ENCODE measurements around the gene NAALADL2. TPM values are rescaled to one million over a fixed set of nuclear protein-coding genes. Genes with fewer than 3 reads are reported as not detected.
"Not testable (repeated sequence)": the region's sequence is repeated elsewhere in the genome, so short reads cannot be mapped to it uniquely, and the experiment has no call there.

The NAALADL2 gene
- total RNA-seq, 1 experiment from 2014 or later, result 0.36 TPM

DNA sequence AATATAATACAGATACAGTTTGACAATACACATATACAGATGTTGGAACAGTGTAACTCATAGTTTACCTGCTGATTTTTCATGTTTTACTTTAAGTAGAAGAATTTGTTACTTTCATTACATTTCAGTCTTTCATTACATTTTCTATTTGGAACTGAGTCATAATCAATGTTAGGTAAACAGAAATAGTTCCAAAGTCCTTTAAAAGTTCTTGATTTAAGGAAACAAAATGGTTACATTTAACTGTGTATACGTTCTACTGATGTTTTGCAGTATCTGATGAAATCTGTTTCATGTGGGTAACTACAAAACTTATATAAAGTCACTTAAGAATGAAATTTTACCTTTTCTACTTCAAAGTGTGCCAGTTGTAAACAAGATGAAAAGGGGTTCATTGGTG lies 721.2 kb downstream of the NAALADL2 start:
- no peak for DNase-seq (ENCODE audit: low read depth)

DNA sequence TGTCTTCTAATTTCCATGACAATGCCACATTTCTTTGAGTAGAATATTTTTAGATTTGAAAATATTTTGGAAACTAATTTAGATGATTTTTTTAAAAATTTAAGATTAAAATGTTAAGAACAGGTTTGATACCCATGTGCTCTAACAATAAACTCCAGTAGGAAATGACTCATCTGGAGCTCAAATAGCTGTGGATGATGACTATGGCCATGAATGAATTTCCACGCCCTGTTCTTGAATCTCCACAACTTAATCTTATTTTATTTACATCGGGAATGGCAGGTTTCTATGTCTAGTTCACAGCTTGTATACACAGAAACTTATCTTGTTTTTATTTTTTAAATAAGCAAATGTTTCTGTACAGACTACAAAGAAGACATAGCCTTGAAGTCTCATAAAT lies 726.8 kb downstream of the NAALADL2 start:
- no peak for DNase-seq (ENCODE audit: low read depth)

DNA sequence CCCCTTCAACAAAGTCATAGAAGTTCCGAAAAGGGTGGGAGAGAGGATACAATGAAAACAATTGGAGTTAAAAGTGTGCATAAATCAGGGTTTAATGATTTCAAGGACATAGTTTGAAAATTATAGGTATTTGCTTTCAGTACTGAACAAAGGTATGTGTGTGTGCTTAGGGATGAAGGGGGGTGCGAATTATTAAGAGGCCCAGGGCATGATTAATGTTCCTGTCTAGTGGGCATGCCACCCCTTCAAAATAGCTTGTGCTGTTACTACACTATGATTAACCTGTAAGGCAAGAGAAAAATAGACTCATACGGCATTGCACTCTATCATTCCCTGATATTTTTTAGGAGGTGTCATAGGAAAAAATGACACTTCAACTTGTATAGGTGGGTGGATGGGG lies 731.6 kb downstream of the NAALADL2 start:
- DNase-seq (ENCODE audit: low read depth), result no peak

DNA sequence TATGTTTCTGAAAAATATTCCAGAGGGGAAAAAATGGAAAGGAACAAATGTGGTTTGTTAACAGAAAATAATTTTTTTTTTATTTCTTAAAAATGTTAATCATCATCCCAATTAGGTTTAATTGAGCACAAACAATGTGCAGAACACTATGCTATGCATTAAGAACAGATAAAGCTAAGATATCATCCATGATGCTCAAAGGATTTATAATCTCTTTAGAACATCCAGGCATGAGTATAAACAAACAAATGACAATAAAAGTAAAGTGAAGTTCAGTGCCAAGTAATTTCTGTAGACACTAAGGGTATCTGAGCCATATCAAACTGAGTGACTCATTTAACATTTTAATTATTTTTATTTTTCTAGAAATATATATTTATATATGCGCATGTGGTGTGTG lies 732.2 kb downstream of the NAALADL2 start:
- DNase-seq (ENCODE audit: low read depth), result no peak

DNA sequence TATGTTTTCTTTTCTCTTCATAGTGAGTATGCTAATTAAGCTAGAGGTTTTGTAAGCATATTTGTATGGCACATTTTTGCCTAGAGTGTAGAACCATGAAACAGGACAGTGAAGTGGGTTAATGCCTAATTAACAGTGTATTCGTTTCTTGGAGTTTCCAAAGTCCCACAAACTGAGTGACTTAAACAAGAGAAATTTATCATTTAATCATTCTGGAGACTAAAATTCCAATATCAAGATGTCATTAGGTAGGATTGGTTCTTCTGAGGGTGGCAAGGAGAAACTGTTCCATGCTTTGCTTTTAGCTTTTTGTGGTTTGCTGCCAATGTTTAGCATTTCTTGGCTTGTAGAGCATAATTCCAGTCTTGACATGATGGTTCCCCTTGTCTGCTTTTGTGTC lies 734.2 kb downstream of the NAALADL2 start:
- no peak for DNase-seq (ENCODE audit: low read depth)

DNA sequence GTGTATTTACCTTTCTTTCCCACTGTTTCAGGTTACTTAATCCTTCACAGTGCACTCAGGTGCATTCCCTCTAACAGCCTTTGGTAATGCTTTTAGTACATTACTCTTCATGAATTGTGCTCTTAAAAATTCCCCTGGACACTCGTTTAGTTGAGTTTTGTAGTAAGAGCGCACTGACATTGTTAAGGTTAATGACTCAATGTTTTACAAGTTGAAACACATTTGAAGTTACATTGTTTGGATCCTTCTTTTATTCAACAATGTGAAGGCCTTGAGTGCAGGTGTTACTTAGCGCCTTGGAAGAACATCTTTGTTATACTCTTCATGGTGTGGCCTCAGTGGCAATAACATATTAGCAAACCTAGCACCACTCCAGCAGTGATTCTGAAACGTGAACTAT lies 739.6 kb downstream of the NAALADL2 start:
- no peak for DNase-seq (ENCODE audit: low read depth)

DNA sequence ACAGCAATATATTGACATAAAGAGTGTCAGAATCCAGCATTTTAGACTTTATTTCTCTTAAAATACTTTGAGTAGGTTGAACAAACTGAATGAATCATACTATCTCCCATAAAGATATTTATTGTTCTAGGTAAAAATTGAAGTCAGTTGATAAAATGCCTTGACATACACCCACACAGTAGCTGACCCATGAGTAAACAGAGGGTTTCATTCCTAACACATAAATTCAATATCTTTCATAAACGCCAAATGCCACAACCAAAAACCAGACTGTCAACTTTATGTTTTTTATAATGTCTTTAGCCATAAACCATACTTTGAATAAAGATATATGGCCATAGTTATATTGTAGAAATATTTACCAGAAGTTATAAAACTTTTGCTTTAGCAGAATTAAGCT lies 742.4 kb downstream of the NAALADL2 start:
- DNase-seq (ENCODE audit: low read depth), result no peak

DNA sequence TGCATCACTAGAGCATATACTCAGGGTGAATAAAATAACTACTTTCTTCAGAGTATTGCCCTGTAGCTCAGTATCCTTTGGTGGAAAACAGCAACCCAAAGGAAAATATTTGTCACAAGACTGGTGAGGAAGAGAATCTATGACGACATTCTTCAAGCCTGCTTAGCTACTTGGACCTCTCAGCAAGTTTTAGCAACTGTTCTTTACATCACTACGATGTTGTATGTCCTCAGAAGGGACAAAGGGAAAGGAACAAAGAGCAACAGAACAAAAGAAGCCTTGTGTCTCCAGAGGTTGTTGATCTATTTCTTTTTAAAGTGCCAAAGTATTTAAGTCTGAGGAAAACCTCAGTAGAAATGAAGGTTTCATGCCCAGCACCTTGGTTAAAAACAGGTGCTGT lies 746.7 kb downstream of the NAALADL2 start:
- DNase-seq (ENCODE audit: low read depth), result no peak

DNA sequence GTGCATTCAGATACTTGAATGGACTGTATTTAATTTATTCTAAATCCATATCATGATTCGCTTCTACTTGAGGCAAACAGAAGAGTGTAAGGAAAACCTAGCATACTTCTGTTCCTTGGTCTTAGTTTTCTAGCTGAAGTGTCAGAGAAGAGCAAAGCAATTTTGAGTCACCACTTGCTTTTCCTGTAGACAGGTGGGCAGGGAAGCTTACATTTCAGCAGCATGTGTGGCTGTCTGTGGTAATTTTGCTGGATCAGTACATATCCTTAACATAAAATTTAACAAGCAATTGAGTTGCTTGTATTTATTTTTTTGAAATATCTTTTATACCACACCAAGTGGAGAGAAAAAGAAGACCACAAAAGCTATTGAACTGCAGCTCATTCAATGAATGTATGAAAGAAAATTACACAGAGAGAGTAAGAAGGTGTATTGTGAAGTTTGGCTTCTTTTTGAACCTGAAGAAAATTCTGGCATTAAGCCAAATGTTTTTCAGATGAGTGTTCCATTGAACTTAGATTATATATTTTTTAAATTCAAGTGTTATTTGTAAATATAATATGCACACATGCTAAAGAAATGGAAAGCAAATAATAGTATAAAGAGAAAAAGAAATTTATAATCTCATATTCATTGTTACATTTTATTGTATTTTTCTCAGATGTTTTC lies 747.6 kb downstream of the NAALADL2 start:
- no peak for DNase-seq (ENCODE audit: low read depth)

DNA sequence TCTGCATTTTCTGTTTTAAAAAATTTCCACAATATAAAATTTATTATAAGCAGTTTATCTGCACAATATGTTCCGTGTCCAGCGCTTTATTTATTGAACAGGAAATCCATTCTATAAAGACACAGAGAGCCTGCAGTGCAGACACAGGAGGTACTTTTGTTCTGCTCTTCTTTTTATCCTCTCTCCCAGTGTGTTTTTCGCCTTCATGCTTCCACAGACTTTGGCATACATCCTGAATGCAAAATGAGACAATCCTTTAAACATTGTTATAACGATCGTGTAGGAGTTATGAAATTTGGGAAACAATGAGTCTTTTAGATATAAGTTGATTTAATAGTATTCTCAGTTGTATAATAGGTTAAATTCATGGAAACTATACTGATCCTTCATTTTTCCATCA lies 749.2 kb downstream of the NAALADL2 start:
- no peak for DNase-seq (ENCODE audit: low read depth)

DNA sequence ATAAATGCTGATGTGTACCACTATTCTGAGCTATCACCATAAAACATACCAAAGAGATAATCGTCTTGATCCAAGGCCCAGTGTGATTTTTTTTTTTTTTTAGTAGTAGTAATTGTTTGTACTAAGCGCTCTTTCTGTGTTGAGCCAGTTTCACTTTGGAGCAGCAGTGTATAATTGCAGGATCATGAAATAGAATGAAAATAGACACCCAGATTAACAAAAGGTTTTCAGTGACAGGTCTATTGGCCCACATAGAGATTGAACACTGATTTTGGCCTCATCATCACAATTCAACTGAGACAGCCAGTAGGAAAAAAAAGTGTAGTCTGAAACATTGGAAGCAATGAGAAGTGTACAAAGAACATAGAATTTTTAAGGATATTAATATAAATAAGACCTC lies 749.8 kb downstream of the NAALADL2 start:
- no peak for DNase-seq (ENCODE audit: low read depth)

DNA sequence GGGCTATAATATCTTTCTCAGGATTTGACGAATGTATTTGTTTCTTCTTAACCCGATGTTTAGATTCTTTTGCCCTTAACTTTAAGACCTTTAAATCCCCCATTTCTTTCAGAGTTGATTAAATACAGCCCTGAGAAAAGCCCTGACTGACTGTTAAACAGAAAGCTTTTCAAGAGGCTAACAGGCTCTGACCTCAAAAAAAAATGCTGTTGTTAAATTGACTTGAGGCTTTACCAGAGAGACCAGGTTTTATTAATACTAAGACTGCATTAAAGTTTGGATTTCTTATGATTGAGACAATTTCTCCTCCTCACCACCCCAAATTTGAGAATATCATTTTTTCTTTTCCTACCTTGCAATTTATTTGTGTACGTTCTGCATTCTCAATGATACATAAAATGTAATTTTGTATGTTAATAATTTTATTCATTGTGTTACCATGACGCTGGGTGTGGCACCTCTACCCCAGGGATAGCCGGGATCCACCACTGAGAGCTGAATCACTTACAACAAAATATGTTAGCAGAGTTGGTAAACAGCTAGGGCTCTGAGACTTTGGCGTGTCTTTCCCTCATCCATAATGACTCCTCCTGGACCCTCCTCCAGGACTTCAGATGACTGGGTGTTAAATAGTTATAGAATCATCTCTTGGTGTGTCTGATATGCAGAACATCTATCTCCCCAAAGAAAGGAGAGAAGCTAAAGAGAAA lies 753.5 kb downstream of the NAALADL2 start:
- DNase-seq (ENCODE audit: low read depth), result no peak

DNA sequence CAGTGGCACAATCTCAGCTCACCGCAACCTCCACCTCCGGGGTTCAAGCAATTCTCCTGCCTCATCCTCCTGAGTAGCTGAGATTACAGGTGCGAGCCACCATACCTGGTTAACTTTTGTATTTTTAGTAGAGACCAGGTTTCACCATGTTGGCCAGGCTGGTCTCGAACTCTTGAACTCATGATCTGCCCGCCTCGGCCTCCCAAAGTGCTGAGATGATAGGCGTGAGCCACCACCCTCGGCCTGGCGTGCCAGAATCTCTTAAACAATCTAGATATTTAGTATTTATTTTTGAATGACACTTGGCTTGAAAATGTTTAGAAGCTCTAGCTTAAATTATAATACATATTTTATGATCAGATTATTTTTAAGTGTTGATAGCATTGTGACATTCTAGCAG lies 755.0 kb downstream of the NAALADL2 start:
- not testable (repeated sequence) for DNase-seq (ENCODE audit: low read depth)

DNA sequence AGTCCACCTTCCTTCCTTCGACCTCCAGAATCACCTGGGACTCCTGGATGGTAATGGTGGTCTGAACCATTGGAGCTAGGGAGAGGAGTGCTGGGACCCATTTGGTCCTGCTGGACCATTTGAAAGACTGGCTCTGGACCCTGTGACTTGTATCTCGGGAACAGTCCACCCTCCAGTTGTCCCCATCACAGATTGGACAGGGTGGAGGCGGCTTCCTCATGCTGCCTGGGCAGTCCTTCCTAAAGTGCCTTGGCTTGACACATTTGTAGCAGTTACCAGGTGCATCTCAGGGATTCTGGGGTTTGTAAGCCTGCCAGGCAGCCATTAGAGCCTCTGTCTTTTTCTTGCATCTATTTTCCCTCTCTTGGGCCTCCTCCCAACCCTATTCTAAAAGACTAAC lies 758.1 kb downstream of the NAALADL2 start:
- DNase-seq (ENCODE audit: low read depth), result no peak

DNA sequence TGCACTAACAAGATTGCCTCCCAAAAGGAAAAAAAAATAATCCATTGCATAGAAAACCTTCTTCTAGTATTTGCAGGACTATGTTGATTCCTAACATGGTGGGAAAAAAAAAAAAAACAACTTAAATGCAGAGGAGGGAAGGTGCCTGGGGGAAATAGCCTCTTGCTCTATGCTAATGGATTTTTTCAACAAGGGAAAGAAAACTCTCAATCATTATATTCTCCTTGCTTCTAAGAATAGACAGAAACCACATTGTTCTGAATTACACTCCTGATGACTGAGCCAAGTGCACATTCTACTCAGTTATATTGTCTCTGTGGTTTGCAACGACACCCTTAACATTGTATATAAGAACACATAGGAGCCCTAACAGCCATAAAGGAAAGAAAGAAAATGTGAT lies 760.2 kb downstream of the NAALADL2 start:
- no peak for DNase-seq (ENCODE audit: low read depth)

DNA sequence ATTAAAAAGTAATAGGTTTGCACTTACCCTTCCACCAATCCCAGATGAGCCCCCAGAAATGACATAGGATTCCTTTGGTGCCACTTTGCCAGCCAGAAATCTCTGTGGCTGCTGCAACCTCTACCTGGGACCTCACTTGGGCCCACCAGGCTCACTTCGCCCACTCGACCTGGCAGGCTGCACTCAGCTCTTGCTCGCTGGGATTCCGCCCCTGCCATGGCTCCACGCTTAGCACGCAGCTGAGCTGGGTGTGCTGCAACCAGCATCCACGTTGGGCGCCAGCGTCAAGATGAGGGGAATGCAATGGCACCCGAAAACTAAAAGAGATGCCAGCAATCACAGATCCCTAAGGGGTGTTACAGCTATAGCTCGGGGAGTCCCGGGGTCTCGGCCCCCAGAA lies 761.0 kb downstream of the NAALADL2 start:
- no peak for DNase-seq (ENCODE audit: low read depth)

DNA sequence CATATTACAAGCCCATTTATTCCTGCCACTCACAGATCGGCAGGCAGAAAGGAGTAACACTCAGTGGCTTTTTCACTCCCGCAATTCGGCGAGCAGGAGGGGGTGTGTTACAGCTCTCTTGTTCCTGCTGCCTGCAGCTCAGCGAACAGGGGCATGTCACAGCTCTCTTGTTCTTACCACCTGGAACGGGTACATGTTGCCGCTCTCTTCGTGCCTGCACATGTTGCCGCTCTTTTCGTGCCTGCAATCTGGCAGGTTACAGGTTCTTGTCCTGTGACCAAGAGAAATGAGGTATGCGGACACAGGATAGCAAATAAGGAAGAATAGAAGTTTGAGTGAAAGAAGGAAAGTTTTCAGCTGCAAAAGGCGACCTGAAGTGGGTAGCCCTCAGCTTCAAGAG lies 761.4 kb downstream of the NAALADL2 start:
- no peak for DNase-seq (ENCODE audit: low read depth)

DNA sequence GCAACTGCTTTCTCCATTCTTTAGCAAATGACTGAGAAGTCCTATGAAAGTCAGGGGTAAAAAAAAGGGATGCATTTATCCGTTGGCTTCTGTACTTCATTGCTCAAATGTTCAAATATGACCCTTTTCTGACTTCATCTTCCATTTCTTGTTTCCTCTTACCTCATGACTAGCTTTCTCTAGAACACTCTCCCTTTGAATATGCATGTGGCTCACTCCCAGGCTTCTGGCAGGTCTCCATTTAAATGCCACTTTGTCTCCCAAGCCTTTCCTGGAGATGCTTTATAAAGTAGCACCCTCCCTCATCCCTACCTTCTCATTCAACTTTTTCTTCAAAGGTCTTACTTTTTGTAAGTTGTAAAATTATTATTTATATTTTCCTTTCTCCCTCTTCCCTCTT lies 781.8 kb downstream of the NAALADL2 start:
- no peak for DNase-seq (ENCODE audit: low read depth)

DNA sequence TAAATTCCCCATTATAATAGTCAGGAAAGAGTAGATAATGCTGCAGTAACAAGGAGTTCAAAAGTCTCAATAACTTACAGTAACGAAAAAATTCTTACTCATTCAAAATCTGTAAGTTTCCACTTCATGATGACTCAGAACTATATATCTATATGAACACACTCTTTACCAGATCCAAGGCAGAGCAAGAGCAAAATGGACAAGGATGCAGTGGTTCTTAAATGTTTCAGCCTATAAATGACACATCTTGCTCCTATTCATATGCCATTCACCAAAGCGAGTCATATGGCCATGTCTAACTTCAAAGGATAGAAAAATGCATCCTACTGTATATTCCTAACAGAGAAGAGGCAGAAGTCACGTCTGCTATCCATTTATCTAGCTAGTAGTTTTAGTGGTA lies 787.7 kb downstream of the NAALADL2 start:
- no peak for DNase-seq (ENCODE audit: low read depth)

DNA sequence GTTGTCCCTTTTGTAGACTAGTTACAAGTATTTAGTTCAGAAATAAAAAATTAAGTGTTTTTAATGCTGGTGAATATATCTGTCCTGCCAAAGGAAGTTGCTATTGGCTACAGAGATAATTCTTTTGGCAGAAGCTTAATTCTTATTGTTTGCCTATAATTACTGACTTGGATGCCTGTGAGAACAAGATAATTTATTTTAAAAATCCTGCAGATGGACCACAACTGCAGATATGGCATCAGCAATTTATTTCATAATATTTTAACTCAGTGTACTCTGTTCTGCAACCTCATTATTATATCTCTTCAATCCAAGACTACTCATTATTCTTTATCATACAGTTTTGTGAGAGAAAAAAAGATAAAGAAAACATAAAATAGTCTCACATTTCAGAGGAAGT lies 789.8 kb downstream of the NAALADL2 start:
- DNase-seq (ENCODE audit: low read depth), result no peak

DNA sequence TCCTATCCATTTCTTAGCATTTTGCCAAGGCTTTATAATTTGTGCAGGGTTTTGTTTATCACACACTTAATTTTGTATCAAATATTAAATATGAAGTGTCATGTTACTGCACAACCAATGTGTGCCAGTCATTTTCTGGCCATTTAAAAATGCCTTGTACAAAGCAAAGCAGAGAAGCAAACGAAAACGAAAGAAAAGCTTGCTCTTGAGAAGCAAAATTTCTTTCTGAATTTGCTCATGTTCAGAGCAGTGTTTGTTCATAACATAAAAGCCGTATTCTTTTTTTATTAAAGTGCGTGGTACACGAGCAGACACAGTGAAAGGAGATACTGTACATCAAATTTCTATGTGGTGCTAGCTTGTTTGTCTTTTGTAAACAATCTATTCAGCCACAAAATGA lies 792.6 kb downstream of the NAALADL2 start:
- no peak for DNase-seq (ENCODE audit: low read depth)

DNA sequence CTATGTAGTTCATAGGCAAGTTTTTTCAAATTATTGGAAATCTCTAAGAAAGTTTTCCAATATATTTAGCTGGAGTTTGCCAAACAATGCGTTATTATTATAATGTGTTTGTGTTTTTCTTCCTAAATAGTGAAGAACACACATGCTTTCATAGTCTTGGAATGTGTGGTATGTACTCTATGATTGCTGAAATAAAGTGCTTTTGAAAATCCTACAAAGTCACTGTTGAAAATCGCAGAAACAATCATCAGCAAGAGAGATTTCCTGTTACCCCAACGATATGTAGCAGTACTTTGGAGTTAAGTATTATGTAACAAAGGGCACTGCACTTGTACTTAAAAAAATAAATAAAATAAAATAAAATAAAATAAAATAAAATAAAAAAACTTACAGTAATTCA lies 796.2 kb downstream of the NAALADL2 start:
- no peak for DNase-seq (ENCODE audit: low read depth)

DNA sequence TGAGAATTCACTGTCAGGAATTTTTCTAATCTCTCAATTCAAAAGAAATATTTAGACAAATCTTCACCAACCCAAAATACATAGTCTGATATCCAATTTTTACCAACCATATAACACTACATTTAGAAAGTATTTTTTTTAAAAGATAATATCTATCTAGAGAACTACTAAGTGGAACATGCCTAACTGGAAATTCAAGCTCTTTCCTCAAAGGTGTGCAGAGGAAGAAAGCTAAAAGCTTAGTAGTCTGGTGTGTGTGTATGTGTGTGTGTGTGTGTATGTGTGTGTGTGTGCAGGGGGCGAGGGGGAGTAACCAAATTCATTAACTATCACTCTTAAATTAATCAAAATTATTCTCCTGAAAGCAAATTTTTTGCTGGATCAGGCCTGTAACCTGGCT lies 797.3 kb downstream of the NAALADL2 start:
- DNase-seq (ENCODE audit: low read depth), result no peak

Measured in RPMI7951 (cell line).